Activated CD4-positive, CD25-positive, alpha-beta regulatory T cell treated with anti-CD3 and anti-CD28 coated beads, Interleukin-2, amount 50 U/mL, for 72 hours (primary cell): ENCODE results near the gene WDR59.
"Not testable (repeated sequence)": the region's sequence is repeated elsewhere in the genome, so short reads cannot be mapped to it uniquely, and the experiment has no call there.

Source experiments
- DNase-seq: peaks from one replicate; pipeline ENCODE4 v3.0.0; 2021

The WDR59 gene

GRCh38 chr16:74847202-74847601, 137.7 kb downstream of the WDR59 start:
- DNase-seq: no peak

- DNase-seq: no peak
These were observed 138.2 kb downstream of the WDR59 start for GRCh38 chr16:74846714-74847113.

GRCh38 chr16:74844041-74844980, 140.6 kb downstream of the WDR59 start:
- no peak for DNase-seq

- DNase-seq: not testable (repeated sequence)
These were observed 141.4 kb downstream of the WDR59 start for GRCh38 chr16:74843381-74844035.

- DNase-seq: no peak
These were observed 142.5 kb downstream of the WDR59 start for GRCh38 chr16:74842413-74842812.

- no peak for DNase-seq
These were observed 143.0 kb downstream of the WDR59 start for GRCh38 chr16:74841904-74842303.

- no peak for DNase-seq
These were observed 143.5 kb downstream of the WDR59 start for GRCh38 chr16:74841469-74841868.

GRCh38 chr16:74837056-74837455, 147.9 kb downstream of the WDR59 start:
- DNase-seq: no peak

GRCh38 chr16:74836111-74836671, 148.7 kb downstream of the WDR59 start:
- DNase-seq: no peak

GRCh38 chr16:74832228-74832627, 152.7 kb downstream of the WDR59 start:
- no peak for DNase-seq

- DNase-seq: no peak
These were observed 153.5 kb downstream of the WDR59 start for GRCh38 chr16:74831467-74831866.

GRCh38 chr16:74830648-74831047, 154.3 kb downstream of the WDR59 start:
- DNase-seq: no peak

GRCh38 chr16:74829637-74830036, 155.3 kb downstream of the WDR59 start:
- DNase-seq: no peak

- DNase-seq: no peak
These were observed 159.0 kb downstream of the WDR59 start for GRCh38 chr16:74825941-74826340.

GRCh38 chr16:74825016-74825415, 159.9 kb downstream of the WDR59 start:
- DNase-seq: no peak
